HG03139 (cell line): ENCODE measurements around the gene PRKN.

Source experiments
- ATAC-seq: cut with Tn5 transposase; IDR thresholded peaks from one replicate; pipeline ENCODE4 v1.9.1; 2021; ENCODE audit not compliant: unreplicated experiment

Gene PRKN

GRCh38 chr6:162711376-162711775 lies 16.2 kb downstream of the PRKN start:
- no peak for ATAC-seq

GRCh38 chr6:162710936-162711335 lies 16.6 kb downstream of the PRKN start:
- no peak for ATAC-seq

- no peak for ATAC-seq
Measured at GRCh38 chr6:162710419-162710818, 17.1 kb downstream of the PRKN start.

- ATAC-seq = no peak
Measured at GRCh38 chr6:162709431-162709830, 18.1 kb downstream of the PRKN start.

- no peak for ATAC-seq
Measured at GRCh38 chr6:162708971-162709370, 18.6 kb downstream of the PRKN start.

DNA sequence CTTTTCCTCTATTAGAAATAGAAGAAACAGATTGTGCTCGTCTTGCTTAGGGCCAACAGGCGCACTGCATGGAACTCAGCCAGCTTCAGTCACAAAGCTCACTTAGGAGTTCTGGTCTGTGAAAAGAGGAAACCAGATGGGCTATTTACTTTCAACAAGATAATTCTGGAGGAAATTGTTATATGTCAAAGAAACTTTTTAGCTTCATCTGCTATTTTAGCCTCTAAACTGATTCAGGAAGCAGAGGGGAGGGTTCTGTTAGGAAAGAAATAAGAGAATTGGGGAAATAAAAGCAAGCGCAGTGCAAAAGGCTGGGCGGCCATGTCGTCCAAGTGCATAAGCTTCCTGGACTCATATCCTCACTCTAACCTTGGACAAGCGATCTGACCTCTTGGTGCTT lies 21.3 kb downstream of the PRKN start:
- no peak for ATAC-seq

DNA sequence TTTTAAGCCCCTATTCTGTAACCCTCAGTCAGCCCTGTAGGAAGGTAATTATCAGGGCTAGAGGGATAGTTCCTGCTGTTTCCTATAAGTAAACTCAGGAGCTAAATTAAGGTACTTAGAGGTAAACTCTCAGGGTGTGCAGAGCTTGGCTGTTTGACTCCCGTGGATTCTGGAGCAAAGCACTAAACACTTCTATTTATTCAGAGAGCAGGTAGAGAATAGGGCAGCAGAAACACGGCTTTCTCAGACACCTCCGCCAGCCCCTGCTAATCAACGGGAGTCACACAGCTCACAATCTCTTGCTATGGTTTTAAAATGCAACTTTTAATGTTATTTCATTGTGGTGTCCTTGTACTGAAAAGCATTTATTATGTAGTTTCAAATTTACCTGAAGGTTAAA lies 21.8 kb downstream of the PRKN start:
- no peak for ATAC-seq

- ATAC-seq = no peak
Measured at GRCh38 chr6:162704001-162704400, 23.6 kb downstream of the PRKN start.

DNA sequence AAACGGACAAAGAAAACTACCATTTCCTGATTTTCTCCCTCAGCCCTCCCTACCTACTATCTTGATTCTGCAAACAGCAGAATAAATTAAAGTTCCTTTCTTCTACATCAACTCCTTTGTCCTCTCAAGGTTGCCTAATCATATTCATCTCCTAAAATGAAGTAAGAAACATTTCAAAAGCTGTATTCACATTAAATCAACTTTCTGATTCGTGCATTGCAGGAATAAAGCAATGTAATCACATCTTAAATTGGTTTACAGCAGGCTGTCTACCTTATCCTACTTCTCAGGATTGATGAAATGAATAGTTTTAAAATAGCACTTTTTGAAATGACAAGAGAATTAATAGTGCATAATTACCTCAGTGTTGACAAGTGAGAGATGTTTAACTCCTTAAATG lies 25.1 kb downstream of the PRKN start:
- no peak for ATAC-seq

DNA sequence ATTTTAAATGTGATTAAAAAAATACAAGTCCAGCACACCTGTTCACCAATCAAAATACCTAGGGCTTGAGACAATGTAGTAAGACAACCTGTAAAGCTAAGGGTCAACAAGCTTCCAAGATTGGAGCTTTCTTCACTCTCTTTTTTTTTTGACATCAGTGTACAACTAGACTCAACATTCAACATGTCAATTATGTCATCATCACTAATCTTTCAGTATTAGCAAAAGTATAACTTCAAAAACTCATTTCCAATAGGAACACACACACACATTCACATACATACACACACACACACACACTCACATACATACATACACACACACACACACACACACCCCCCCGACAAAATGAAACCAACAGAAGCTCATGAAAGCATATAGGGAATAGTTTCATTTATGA lies 26.0 kb downstream of the PRKN start:
- ATAC-seq = no peak

DNA sequence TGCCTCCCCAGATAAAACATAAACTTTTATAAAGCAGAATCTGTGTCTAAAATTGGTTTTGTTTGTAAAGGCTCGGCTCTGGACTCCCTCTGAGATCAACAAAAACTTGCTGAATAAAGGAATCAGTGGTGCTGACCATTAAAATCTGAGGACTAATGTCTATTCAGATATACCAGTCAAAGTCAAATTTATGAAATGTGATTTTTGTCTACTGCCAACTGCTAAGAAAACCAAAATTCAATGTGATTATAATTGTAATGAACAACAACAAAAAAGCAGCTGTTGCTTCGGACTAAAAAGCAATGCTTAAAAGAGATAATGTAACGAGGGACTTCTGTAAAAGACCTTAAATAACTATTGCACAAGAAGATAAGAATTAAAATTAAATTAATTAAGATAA lies 26.6 kb downstream of the PRKN start:
- ATAC-seq = no peak

- no peak for ATAC-seq
Measured at GRCh38 chr6:162699961-162700360, 27.6 kb downstream of the PRKN start.

- no peak for ATAC-seq
Measured at GRCh38 chr6:162698440-162698839, 29.1 kb downstream of the PRKN start.

- ATAC-seq = no peak
Measured at GRCh38 chr6:162697872-162698403, 29.6 kb downstream of the PRKN start.

DNA sequence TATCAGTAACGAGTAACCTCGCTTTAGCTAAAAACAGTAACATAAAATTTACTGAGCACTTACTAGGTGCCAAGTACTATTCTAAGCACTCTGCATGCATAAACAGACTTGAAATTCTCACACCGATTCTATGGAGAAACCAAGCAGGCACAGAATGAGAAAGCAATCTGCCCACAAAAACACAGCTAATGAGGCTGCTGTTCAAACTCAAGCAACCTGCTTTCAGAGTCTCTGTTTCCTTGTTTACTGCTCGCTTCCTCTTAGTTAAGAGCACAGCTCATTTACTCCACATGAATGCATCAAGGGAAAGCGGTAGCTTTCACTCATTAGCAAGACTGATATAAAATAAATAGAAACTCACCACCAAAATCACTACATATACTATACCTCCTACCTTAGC lies 37.4 kb downstream of the PRKN start:
- no peak for ATAC-seq

DNA sequence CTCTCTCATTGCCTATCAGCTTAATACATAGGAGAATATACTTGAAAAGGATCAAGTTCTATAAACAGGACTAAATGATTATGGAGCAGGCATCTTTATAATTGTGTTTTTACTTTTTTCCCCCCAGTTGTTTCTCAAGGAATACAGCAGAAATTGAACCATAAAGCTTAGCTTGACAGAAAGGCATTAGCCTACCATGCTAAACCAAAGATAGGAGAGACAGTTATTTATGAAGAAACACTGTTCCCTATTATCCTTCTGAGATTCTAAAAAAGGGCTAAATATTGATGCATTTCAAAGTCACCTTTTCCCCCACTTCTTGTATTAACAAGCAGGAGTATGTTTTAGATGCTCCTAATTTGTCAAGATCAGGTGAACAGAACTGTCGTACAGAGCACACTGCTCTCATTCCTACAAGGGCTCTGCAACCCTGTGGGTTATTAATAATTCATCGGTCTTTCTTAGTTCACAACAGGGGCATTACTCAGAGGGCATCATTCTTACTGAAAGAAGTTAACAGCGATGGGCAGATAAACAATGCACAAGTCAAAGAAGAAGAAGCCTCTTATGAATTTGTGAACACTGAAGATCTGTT lies 38.7 kb downstream of the PRKN start:
- ATAC-seq = no peak

GRCh38 chr6:162685586-162685985 lies 42.0 kb downstream of the PRKN start:
- ATAC-seq = no peak

GRCh38 chr6:162684961-162685360 lies 42.6 kb downstream of the PRKN start:
- no peak for ATAC-seq

DNA sequence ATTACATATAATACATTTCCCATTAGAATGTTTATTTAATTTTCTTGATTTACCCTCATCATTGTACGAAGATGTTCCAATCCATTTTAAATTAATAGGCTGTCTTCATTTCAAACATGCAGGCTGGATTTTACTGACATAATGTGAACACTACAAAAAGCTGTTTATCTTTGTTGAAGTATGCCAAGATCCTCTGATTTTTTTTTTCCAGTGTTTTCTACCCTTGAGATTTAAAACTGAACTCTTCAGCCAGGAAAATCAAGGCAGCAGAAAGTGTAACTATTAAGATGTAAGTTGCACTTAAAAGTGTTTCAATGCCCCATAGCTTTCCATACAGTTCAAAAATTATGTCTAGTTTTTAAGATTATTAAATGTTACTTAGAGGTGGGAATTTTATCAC lies 43.5 kb downstream of the PRKN start:
- no peak for ATAC-seq

GRCh38 chr6:162683135-162683534 lies 44.4 kb downstream of the PRKN start:
- ATAC-seq = no peak

GRCh38 chr6:162681447-162681846 lies 46.1 kb downstream of the PRKN start:
- ATAC-seq = no peak

DNA sequence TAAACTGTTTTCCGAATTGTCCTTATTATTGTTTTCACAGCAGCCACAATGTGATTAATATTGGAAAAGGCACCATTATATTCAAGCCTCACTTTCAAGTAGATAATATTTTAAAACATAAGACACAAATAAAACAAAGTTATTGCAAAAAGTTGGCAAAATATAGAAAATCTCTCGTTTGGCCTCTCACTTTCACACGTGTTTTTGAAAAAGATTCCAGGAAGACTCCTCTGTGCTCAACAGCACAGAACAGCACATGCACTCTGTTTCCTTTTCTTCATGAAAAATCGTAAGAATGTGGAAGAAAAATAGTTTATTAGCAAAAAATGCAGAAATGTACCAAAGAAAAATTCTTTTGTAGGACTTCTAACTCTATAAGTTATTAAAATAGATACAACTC lies 46.7 kb downstream of the PRKN start:
- ATAC-seq = no peak

DNA sequence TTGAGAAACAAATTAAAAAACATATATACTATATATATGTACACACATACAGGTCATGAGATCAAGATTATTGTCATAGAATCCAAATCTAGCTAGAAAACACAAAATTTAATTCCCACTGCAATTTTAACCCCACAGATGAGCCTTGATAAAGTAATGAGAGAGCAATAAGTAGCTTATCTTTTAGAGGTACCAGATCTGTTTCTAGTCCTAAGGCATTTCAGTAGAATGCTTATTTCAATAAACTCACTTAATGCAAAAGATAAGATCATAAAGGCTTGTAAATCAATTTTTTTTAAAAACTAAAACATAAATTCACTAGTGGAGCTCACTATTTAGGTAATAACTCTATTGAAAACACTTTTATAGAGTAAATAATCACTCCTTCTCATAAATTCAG lies 47.2 kb downstream of the PRKN start:
- no peak for ATAC-seq
